A549 (cell line): ENCODE data around the gene GLIPR1L1. TPM values are rescaled to one million over a fixed set of nuclear protein-coding genes. Genes with fewer than 3 reads are reported as not detected.

Experiments used
- ATAC-seq, 2 experiments: fragments of 200-7000 bp in 1 of 2; fragments of >200 bp in 1 of 2; cut with Nextera tagmentation in 1 of 2; cut with Tn5 transposase in 1 of 2; 3 replicates each; pipeline versions ENCODE4 v1.8.0 to v1.9.1; 2018 to 2020; ENCODE audit warnings: mild to moderate bottlenecking in 1 of 2, moderate library complexity in 1 of 2
- CTCF ChIA-PET: fragments of 300-600 bp; sonication (Branson Sonifier 250); formaldehyde crosslinking; extraction: SDS; loops from one replicate; lab custom pipeline; 2021; ENCODE audit warnings: antibody characterized with exemption, inconsistent platforms; lab: Yijun Ruan, JAX
- POLR2A ChIA-PET: fragments of 350-600 bp; formaldehyde crosslinking; extraction: SDS; loops from one replicate; lab custom pipeline; 2021; ENCODE audit warnings: antibody characterized with exemption, inconsistent platforms; lab: Yijun Ruan, JAX
- DNase-seq, 2 experiments: peaks; one replicate each; pipeline versions ENCODE4 v3.0.0 to v3.0.0-alpha.2; 2011 to 2016; ENCODE audit warnings: low read depth in 1 of 2, low spot score in 1 of 2
- FAIRE-seq: peaks from 2 replicates; lab custom pipeline; 2011; peaks lifted over from hg19 to GRCh38; lab: Jason Lieb, UNC
- H3K27ac ChIP-seq, 2 experiments: fragments of >200 bp; sonication (Bioruptor Twin); formaldehyde crosslinking; 3 replicates each; pipeline ENCODE4 v1.5.1; 2016 to 2017
- H3K4me1 ChIP-seq: fragments of >200 bp; sonication (Bioruptor Twin); formaldehyde crosslinking; 3 replicates; pipeline ENCODE4 v1.6.1; 2016
- H3K4me2 ChIP-seq: fragments of >200 bp; sonication (Bioruptor Twin); formaldehyde crosslinking; 3 replicates; pipeline ENCODE4 v1.6.1; 2016
- H3K4me3 ChIP-seq: fragments of >200 bp; sonication (Bioruptor Twin); formaldehyde crosslinking; 3 replicates; pipeline ENCODE4 v1.5.1; 2016
- H3K9me3 ChIP-seq: fragments of >200 bp; sonication (Bioruptor Twin); formaldehyde crosslinking; 3 replicates; pipeline ENCODE4 v1.6.1; 2016
- ATOH8 ChIP-seq: fragments of 250-450 bp; sonication (Bioruptor Pico); IDR thresholded peaks from 2 replicates; pipeline ENCODE4 v1.5.0; 2020; ENCODE audit warnings: low read depth, mild to moderate bottlenecking, moderate library complexity
- BHLHE40 ChIP-seq: IDR thresholded peaks from 2 replicates; pipeline ENCODE4 v1.6.1; 2012; ENCODE audit warnings: low read depth, low read length, inconsistent platforms
- CEBPB ChIP-seq, 2 experiments: fragments of >200 bp in 1 of 2; sonication (Bioruptor Twin) in 1 of 2; formaldehyde crosslinking in 1 of 2; IDR thresholded peaks; 2 replicates each; pipeline ENCODE4 v1.6.1; 2012 to 2016
- CHD2 ChIP-seq: fragments of 150-350 bp; IDR thresholded peaks from 2 replicates; pipeline ENCODE4 v1.6.1; 2014; ENCODE audit warnings: low read length; ENCODE audit not compliant: partially characterized antibody
- CHD4 ChIP-seq: fragments of 200-600 bp; sonication (generic); IDR thresholded peaks from 2 replicates; pipeline ENCODE4 v1.6.1; 2016; ENCODE audit warnings: antibody characterized with exemption, mild to moderate bottlenecking, borderline replicate concordance
- ESRRA ChIP-seq: fragments of 150-350 bp; IDR thresholded peaks from 2 replicates; pipeline ENCODE4 v1.6.1; 2014; ENCODE audit warnings: mild to moderate bottlenecking, low read length, borderline replicate concordance
- HEYL ChIP-seq: fragments of 250-450 bp; sonication (Bioruptor Pico); IDR thresholded peaks from 2 replicates; pipeline ENCODE4 v1.8.0; 2021; ENCODE audit warnings: mild to moderate bottlenecking, moderate library complexity
- HOXB5 ChIP-seq: fragments of 250-450 bp; sonication (Bioruptor Pico); IDR thresholded peaks from 2 replicates; pipeline ENCODE4 v1.5.0; 2020; ENCODE audit warnings: mild to moderate bottlenecking, moderate library complexity
- JUN ChIP-seq, 2 experiments: fragments of >200 bp; sonication (Bioruptor Twin); formaldehyde crosslinking; IDR thresholded peaks; 2 replicates in 1 of 2; 3 replicates in 1 of 2; pipeline ENCODE4 v1.6.1; 2016 to 2017
- JUNB ChIP-seq: fragments of >200 bp; sonication (Bioruptor Twin); formaldehyde crosslinking; IDR thresholded peaks from 2 replicates; pipeline ENCODE4 v1.6.1; 2016
- MYC ChIP-seq: IDR thresholded peaks from 2 replicates; pipeline ENCODE4 v1.6.1; 2012; ENCODE audit warnings: mild to moderate bottlenecking, inconsistent platforms, low read length, improper control_type of control experiment, borderline replicate concordance
- NFE2L2 ChIP-seq: fragments of 150-350 bp; conservative IDR thresholded peaks from 2 replicates; pipeline ENCODE4 v1.6.1; 2014; ENCODE audit warnings: low read length
- NPAS2 ChIP-seq: fragments of 250-450 bp; sonication (Bioruptor Pico); IDR thresholded peaks from 2 replicates; pipeline ENCODE4 v1.8.0; 2022; ENCODE audit warnings: mild to moderate bottlenecking, moderate library complexity, borderline replicate concordance
- PHF8 ChIP-seq: fragments of 200-600 bp; sonication (generic); IDR thresholded peaks from 2 replicates; pipeline ENCODE4 v1.6.1; 2016; ENCODE audit warnings: low read depth, mild to moderate bottlenecking, antibody characterized with exemption, moderate library complexity, borderline replicate concordance
- RAD21 ChIP-seq, 2 experiments: fragments of >200 bp in 1 of 2; sonication (Bioruptor Twin) in 1 of 2; formaldehyde crosslinking in 1 of 2; IDR thresholded peaks in 1 of 2; conservative IDR thresholded peaks in 1 of 2; 2 replicates in 1 of 2; 3 replicates in 1 of 2; pipeline ENCODE4 v1.6.1; 2012 to 2018; ENCODE audit warnings: inconsistent platforms in 1 of 2
- RNF2 ChIP-seq: fragments of 200-600 bp; sonication (generic); IDR thresholded peaks from 2 replicates; pipeline ENCODE4 v1.6.1; 2016; ENCODE audit warnings: low read depth, mild to moderate bottlenecking, antibody characterized with exemption, moderate library complexity, borderline replicate concordance
- SMC3 ChIP-seq: fragments of >200 bp; sonication (Bioruptor Twin); formaldehyde crosslinking; IDR thresholded peaks from 3 replicates; pipeline ENCODE4 v1.6.1; 2018; ENCODE audit warnings: inconsistent platforms
- SREBF2 ChIP-seq: fragments of 450-650 bp; IDR thresholded peaks from 2 replicates; pipeline ENCODE4 v1.6.1; 2014; ENCODE audit warnings: mild to moderate bottlenecking, moderate library complexity
- ZNF302 ChIP-seq: fragments of 250-450 bp; sonication (Bioruptor Pico); IDR thresholded peaks from 2 replicates; pipeline ENCODE4 v1.9.0; 2021; ENCODE audit warnings: inconsistent platforms, mild to moderate bottlenecking, moderate library complexity
- WGBS: methylation state at CpG from one replicate; pipeline ENCODE4 v1.1.6; 2017; ENCODE audit errors: missing lambda C conversion rate; 5-methylcytosine and 5-hydroxymethylcytosine counted together
- polyA plus RNA-seq, 4 experiments: library from polyadenylated mRNA; depleted of rRNA in 3 of 4; stranded (reverse); fragments of >200 nt; fragmentation: RNase III in 1 of 4; extraction: RNeasy Plus Mini Kit Qiagen cat#74134 plus additional on column Dnase treatment in 1 of 4; gene quantifications; 2 replicates in 3 of 4; 3 replicates in 1 of 4; pipeline ENCODE4 v1.2.3, GENCODE V29; 2011 to 2017
- TF ChIP-seq, protein P1 (sequence below): fragments of 250-450 bp; sonication (Bioruptor Pico); IDR thresholded peaks from 2 replicates; pipeline ENCODE4 v1.5.0; 2021; ENCODE audit warnings: mild to moderate bottlenecking, moderate library complexity, borderline replicate concordance
- TF ChIP-seq, protein P2 (sequence below): fragments of >200 bp; sonication (Bioruptor Twin); formaldehyde crosslinking; IDR thresholded peaks from 3 replicates; pipeline ENCODE4 v1.5.1; 2016
- TF ChIP-seq, protein P3 (sequence below): IDR thresholded peaks from 2 replicates; pipeline ENCODE4 v1.6.1; 2012; ENCODE audit warnings: low read depth, borderline replicate concordance
- TF ChIP-seq, protein P4 (sequence below): IDR thresholded peaks from 2 replicates; pipeline ENCODE4 v1.6.1; 2012

Gene GLIPR1L1
- polyA plus RNA-seq, 2 of the 4 experiments (the other 2 are of a cell fraction): not detected

- FAIRE-seq: no peak
- ATAC-seq: no peak
- no peaks in the 10 kb centered on the region for H3K9me3 ChIP-seq
- no peak for DNase-seq
- CTCF ChIA-PET: no interaction called here
- TF ChIP-seq HEYL (CRISPR knock-in tag): no peak
- TF ChIP-seq NPAS2: no peak
- no peak for TF ChIP-seq RNF2
- no peak for TF ChIP-seq CHD2
- TF ChIP-seq PHF8: no peak
- no peak for TF ChIP-seq CHD4
- TF ChIP-seq HOXB5: no peak
- no peak for TF ChIP-seq BHLHE40
- TF ChIP-seq RAD21 (conservative IDR thresholded peaks at IDR 0.05 in 1 of 2, IDR thresholded peaks at IDR 0.05 in 1 of 2): no peak
- TF ChIP-seq, protein P1, sequence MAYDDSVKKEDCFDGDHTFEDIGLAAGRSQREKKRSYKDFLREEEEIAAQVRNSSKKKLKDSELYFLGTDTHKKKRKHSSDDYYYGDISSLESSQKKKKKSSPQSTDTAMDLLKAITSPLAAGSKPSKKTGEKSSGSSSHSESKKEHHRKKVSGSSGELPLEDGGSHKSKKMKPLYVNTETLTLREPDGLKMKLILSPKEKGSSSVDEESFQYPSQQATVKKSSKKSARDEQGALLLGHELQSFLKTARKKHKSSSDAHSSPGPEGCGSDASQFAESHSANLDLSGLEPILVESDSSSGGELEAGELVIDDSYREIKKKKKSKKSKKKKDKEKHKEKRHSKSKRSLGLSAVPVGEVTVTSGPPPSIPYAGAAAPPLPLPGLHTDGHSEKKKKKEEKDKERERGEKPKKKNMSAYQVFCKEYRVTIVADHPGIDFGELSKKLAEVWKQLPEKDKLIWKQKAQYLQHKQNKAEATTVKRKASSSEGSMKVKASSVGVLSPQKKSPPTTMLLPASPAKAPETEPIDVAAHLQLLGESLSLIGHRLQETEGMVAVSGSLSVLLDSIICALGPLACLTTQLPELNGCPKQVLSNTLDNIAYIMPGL: no peak
- TF ChIP-seq ZNF302 (CRISPR knock-in tag): no peak
- TF ChIP-seq MYC: no peak
- TF ChIP-seq ATOH8: no peak
- TF ChIP-seq SREBF2: no peak
- no peak for TF ChIP-seq JUN (IDR thresholded peaks at IDR 0.05)
- TF ChIP-seq, protein P2, sequence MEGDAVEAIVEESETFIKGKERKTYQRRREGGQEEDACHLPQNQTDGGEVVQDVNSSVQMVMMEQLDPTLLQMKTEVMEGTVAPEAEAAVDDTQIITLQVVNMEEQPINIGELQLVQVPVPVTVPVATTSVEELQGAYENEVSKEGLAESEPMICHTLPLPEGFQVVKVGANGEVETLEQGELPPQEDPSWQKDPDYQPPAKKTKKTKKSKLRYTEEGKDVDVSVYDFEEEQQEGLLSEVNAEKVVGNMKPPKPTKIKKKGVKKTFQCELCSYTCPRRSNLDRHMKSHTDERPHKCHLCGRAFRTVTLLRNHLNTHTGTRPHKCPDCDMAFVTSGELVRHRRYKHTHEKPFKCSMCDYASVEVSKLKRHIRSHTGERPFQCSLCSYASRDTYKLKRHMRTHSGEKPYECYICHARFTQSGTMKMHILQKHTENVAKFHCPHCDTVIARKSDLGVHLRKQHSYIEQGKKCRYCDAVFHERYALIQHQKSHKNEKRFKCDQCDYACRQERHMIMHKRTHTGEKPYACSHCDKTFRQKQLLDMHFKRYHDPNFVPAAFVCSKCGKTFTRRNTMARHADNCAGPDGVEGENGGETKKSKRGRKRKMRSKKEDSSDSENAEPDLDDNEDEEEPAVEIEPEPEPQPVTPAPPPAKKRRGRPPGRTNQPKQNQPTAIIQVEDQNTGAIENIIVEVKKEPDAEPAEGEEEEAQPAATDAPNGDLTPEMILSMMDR: no peak
- TF ChIP-seq SMC3: no peak
- TF ChIP-seq, protein P3, sequence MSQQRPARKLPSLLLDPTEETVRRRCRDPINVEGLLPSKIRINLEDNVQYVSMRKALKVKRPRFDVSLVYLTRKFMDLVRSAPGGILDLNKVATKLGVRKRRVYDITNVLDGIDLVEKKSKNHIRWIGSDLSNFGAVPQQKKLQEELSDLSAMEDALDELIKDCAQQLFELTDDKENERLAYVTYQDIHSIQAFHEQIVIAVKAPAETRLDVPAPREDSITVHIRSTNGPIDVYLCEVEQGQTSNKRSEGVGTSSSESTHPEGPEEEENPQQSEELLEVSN: no peak
- TF ChIP-seq, all 56 proteins: peak for 0
- 84% methylated on average over 2 of the region's 2 CpGs for whole genome bisulfite sequencing
- POLR2A ChIA-PET: no interaction called here
- H3K27ac ChIP-seq: no peak overlapping the region
- H3K4me2 ChIP-seq: no peak overlapping the region
- no peak overlapping the region for H3K4me3 ChIP-seq
- peaks cover 5% of the 10 kb centered on the region; the same call in 1 of the 3 replicates for H3K4me1 ChIP-seq
These were observed 40.5 kb downstream of the GLIPR1L1 start for GRCh38 chr12:75374971-75375370.

- no peak overlapping the region for H3K4me2 ChIP-seq
- no peak for FAIRE-seq
- DNase-seq: no peak
- CTCF ChIA-PET: interaction anchor here (1.3 kb wide), 1 partner anchor 13 kb away, joined by 5 read pairs; the partner anchor contains the start of gene GLIPR1L2
- H3K9me3 ChIP-seq: no peaks in the 10 kb centered on the region
- ATAC-seq: no peak
- POLR2A ChIA-PET: no interaction called here
- peaks cover 5% of the 10 kb centered on the region; the same call in 1 of the 3 replicates for H3K4me1 ChIP-seq
- no peak overlapping the region for H3K27ac ChIP-seq
- 97% methylated on average over 1 of the region's 1 CpG for WGBS
- H3K4me3 ChIP-seq: no peak overlapping the region
- TF ChIP-seq ESRRA: no peak
- no peak for TF ChIP-seq MYC
- TF ChIP-seq, protein P4, sequence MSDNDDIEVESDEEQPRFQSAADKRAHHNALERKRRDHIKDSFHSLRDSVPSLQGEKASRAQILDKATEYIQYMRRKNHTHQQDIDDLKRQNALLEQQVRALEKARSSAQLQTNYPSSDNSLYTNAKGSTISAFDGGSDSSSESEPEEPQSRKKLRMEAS: no peak
- no peak for TF ChIP-seq ZNF302 (CRISPR knock-in tag)
- TF ChIP-seq CEBPB (IDR thresholded peaks at IDR 0.05): no peak
- TF ChIP-seq NFE2L2: no peak
- no peak for TF ChIP-seq JUNB
These were observed 43.9 kb downstream of the GLIPR1L1 start for GRCh38 chr12:75378354-75378753.
